Lung (tissue), 12 donors: ENCODE measurements around the gene DENND2C. TPM values are rescaled to one million over a fixed set of nuclear protein-coding genes. Genes with fewer than 3 reads are reported as not detected.
"Not testable (repeated sequence)": the region's sequence is repeated elsewhere in the genome, so short reads cannot be mapped to it uniquely, and the experiment has no call there.

Source experiments
- ATAC-seq: fragments of 200-7000 bp; cut with Tn5 transposase; one replicate; pipeline ENCODE4 v1.9.1; 2020; ENCODE audit warnings: moderate number of reproducible peaks; ENCODE audit not compliant: insufficient read depth, low FRiP score
- DNase-seq, 3 donors: peaks; one replicate each; pipeline ENCODE4 v3.0.0-alpha.2; 2013 to 2017
- H3K27ac ChIP-seq, 2 donors: one replicate each; pipeline ENCODE4 v1.5.1; 2013; ENCODE audit warnings: mild to moderate bottlenecking in 2 of 2, moderate library complexity in 2 of 2, control low read depth in 1 of 2, inconsistent platforms in 1 of 2, low read depth in 1 of 2, low read length in 1 of 2
- H3K27me3 ChIP-seq, 3 donors: one replicate each; pipeline ENCODE4 v1.5.1; 2013; ENCODE audit warnings: low read length in 2 of 3; ENCODE audit not compliant: control insufficient read depth in 3 of 3, insufficient read depth in 3 of 3
- H3K36me3 ChIP-seq, 4 donors: one replicate each; pipeline ENCODE4 v1.5.1; 2013; ENCODE audit warnings: low read length in 4 of 4, mild to moderate bottlenecking in 1 of 4, moderate library complexity in 1 of 4; ENCODE audit not compliant: control insufficient read depth in 4 of 4, insufficient read depth in 4 of 4
- H3K4me1 ChIP-seq, 5 donors: one replicate each; pipeline ENCODE4 v1.5.1; 2013; ENCODE audit warnings: low read length in 5 of 5, mild to moderate bottlenecking in 2 of 5, moderate library complexity in 1 of 5; ENCODE audit not compliant: control insufficient read depth in 5 of 5, insufficient read depth in 5 of 5
- H3K4me3 ChIP-seq: one replicate; pipeline ENCODE4 v1.5.1; 2013; ENCODE audit warnings: mild to moderate bottlenecking, control low read depth, moderate library complexity
- H3K9ac ChIP-seq, 2 donors: one replicate each; pipeline ENCODE4 v1.5.1; 2013; ENCODE audit warnings: low read length in 2 of 2, control low read depth in 1 of 2; ENCODE audit not compliant: insufficient read depth in 1 of 2
- H3K9me3 ChIP-seq, 4 donors: one replicate each; pipeline ENCODE4 v1.5.1; 2013; ENCODE audit warnings: low read length in 3 of 4, mild to moderate bottlenecking in 1 of 4, moderate library complexity in 1 of 4; ENCODE audit not compliant: control insufficient read depth in 4 of 4, insufficient read depth in 3 of 4
- CTCF ChIP-seq: IDR thresholded peaks from 2 replicates; pipeline ENCODE4 v1.5.1; 2012; ENCODE audit warnings: mild to moderate bottlenecking; ENCODE audit errors: control extremely low read depth, extremely low read depth
- WGBS, 2 donors: extraction: QIAGEN DNeasy Blood & Tissue Kit; methylation state at CpG; one replicate each; pipeline ENCODE4 v1.1.7; 2013; 5-methylcytosine and 5-hydroxymethylcytosine counted together
- polyA plus RNA-seq, 2 donors: library from polyadenylated mRNA; stranded (reverse); fragments of 200-250 nt; gene quantifications; one replicate each; pipeline ENCODE4 v1.2.1, GENCODE V29; 2013
- total RNA-seq, 2 donors: library from RNA; depleted of rRNA in 1 of 2; stranded (reverse); fragments of >200 nt in 1 of 2; gene quantifications; one replicate each; pipeline ENCODE4 v1.2.1, GENCODE V29; 2014 to 2021
- donor health status: control.
- donor health status: control.
- donor health status: Bipolar disorder and iron deficiency.
- donor health status: healthy.
- donor health status: DM: yes; HTN: yes; CAD: no.

DENND2C gene
- total and polyA plus RNA-seq, 4 donors: 1.00 to 6.1 (median 3.0) TPM

GRCh38 chr1:114574365-114574764 lies 95.5 kb downstream of the DENND2C start:
- H3K4me1 ChIP-seq: peaks cover 0 to 4% (median 0%) of the 10 kb centered on the region in 5 donors
- H3K27ac ChIP-seq: no peak overlapping the region
- H3K27me3 ChIP-seq: no peaks in the 10 kb centered on the region
- 95% methylated on average over 2 of the region's 2 CpGs for WGBS, 2 donors
- H3K36me3 ChIP-seq: peaks cover 17 to 47% (median 27%) of the 10 kb centered on the region in 4 donors
- no peaks in the 10 kb centered on the region for H3K9me3 ChIP-seq
- ATAC-seq (no peak), DNase-seq (no peak)
- no peak overlapping the region for H3K9ac ChIP-seq
- H3K4me3 ChIP-seq: no peak overlapping the region
- TF ChIP-seq CTCF: no peak

GRCh38 chr1:114564141-114564540 lies 105.7 kb downstream of the DENND2C start:
- Histone ChIP-seq H3K4me3 (no peak overlapping the region), H3K4me1 (no peaks in the 10 kb centered on the region), H3K27me3 (no peaks in the 10 kb centered on the region), H3K27ac (no peak overlapping the region), H3K36me3 (peaks cover 19 to 23% (median 21%) of the 10 kb centered on the region in 4 donors), H3K9me3 (no peaks in the 10 kb centered on the region), H3K9ac (no peak overlapping the region)
- TF ChIP-seq CTCF: no peak
- DNase-seq: no peak
- ATAC-seq: no peak

GRCh38 chr1:114562978-114563510 lies 106.8 kb downstream of the DENND2C start:
- H3K27ac ChIP-seq, H3K4me3 ChIP-seq, H3K27me3 ChIP-seq, ATAC-seq, DNase-seq, H3K4me1 ChIP-seq, H3K9ac ChIP-seq, H3K9me3 ChIP-seq: not testable (repeated sequence)
- 80 to 84% methylated on average over 3 of the region's 3 CpGs for WGBS, 2 donors
- peaks cover 12 to 17% (median 15%) of the 10 kb centered on the region in 4 donors for H3K36me3 ChIP-seq

- DNase-seq: no peak
- Histone ChIP-seq H3K4me3 (no peak overlapping the region), H3K27me3 (no peaks in the 10 kb centered on the region), H3K27ac (no peak overlapping the region), H3K4me1 (no peaks in the 10 kb centered on the region), H3K9ac (no peak overlapping the region), H3K9me3 (no peaks in the 10 kb centered on the region), H3K36me3 (peaks cover 6 to 13% (median 8%) of the 10 kb centered on the region in 4 donors)
- no peak for ATAC-seq
- 45 to 78% methylated on average over 1 of the region's 1 CpG for WGBS, 2 donors
- TF ChIP-seq CTCF: no peak
Observed at GRCh38 chr1:114561333-114561732, 108.5 kb downstream of the DENND2C start.
